WI38 (cell line): ENCODE data around the gene PHF8.

ENCODE experiments used
- H3K4me3 ChIP-seq: 2 replicates; pipeline ENCODE4 v1.5.1; 2011; ENCODE audit warnings: low read depth, mild to moderate bottlenecking, control low read depth, low read length
- CTCF ChIP-seq: IDR thresholded peaks from 2 replicates; pipeline ENCODE4 v1.5.1; 2012; ENCODE audit warnings: low read depth, mild to moderate bottlenecking, control low read depth, low read length

PHF8 gene

GRCh38 chrX:54044126-54044876 is at the start of gene PHF8:
Gene PHF8, minus strand, starts transcription at chrX:54044473. Its CDS starts 1,745 bp downstream, at chrX:54042728.
- H3K4me3 ChIP-seq: peak within 1 kb of the TSS; percentile 71
- no peak for TF ChIP-seq CTCF

DNA sequence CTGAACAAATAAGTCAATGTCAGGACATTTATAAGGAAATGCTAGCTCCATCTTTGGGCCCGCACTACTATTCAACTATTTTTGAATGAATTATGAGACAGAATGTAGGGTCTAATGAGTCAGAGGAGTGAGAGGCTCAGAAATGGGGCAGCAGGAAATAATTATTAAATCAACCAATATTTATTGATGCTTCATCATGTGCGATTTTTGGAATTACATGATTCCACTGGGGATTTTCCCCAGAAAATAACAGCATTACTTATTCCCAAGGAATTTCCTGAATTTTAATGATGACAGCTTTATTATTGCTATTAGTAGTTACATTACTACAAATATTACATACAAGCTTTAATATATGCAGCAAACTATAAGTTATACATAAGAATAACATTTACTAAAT is 49.3 kb upstream of the PHF8 start:
- H3K4me3 ChIP-seq: no peak overlapping the region
- TF ChIP-seq CTCF: no peak

GRCh38 chrX:54093159-54093558 is 48.9 kb upstream of the PHF8 start:
- no peak overlapping the region for H3K4me3 ChIP-seq
- no peak for TF ChIP-seq CTCF

GRCh38 chrX:54090880-54091279 is 46.6 kb upstream of the PHF8 start:
- H3K4me3 ChIP-seq: no peak overlapping the region
- TF ChIP-seq CTCF: no peak

DNA sequence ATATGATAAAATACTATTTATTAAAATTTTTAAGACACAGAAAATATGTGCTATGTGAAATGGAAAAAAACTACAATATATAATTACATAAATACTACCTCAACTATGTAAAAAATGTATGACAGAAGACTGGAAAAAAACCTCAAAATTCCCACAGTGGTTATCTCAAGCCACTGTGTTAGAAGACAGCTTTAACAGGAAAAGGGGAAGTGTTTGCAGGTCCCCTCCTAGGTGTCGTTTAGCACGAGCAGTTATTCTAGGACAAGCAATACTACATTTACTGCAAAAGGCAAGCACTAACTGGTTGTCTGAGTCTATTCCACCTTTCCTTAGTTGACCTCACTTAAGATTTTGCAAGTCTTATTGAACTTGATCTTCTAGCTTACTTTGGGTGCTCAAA is 44.9 kb upstream of the PHF8 start:
- no peak overlapping the region for H3K4me3 ChIP-seq
- no peak for TF ChIP-seq CTCF

- TF ChIP-seq CTCF: no peak
- H3K4me3 ChIP-seq: no peak overlapping the region
These were observed 43.4 kb upstream of the PHF8 start for GRCh38 chrX:54087661-54088060.

GRCh38 chrX:54085666-54086065 is 41.4 kb upstream of the PHF8 start:
- no peak for TF ChIP-seq CTCF
- no peak overlapping the region for H3K4me3 ChIP-seq
